ENCODE measurements around the gene ONECUT3.

DNA sequence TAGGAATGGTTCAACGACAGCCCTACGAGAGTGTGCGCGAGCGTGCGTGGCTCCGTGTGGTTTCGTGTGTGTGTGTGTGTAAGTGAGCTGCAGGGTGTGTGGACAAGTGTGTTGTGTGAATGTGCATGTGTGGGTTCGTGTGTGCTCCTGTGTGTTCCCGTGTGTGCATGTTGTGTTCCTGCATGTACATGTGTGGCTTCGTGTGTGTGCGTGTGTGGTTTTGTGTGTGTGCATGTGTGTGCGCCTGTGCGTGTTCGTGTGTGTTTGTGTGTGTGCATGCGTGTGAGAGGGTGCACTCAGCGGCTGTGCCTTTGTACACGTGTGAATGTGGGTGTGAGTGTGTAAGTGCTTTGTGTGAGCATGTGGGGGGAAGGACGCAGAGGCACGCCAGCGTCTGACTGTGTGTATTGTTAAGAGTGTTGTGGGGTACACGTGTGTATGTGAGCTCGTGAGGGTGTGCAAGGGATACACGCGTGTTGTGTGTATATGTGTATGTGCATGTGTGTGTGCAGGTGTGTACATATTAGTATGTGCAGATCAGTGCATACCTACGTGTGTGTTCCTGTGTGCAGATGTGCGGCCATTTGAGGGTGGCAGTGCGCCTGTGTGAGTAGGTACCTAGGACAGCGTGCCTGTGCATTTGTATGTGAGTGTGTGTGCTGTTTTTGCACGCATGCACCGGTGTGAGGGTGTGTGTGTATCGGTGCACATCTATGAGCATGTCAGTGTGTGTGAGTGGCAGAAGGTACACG is 24.3 kb upstream of the ONECUT3 start:
- TF ChIP-seq, protein P1, sequence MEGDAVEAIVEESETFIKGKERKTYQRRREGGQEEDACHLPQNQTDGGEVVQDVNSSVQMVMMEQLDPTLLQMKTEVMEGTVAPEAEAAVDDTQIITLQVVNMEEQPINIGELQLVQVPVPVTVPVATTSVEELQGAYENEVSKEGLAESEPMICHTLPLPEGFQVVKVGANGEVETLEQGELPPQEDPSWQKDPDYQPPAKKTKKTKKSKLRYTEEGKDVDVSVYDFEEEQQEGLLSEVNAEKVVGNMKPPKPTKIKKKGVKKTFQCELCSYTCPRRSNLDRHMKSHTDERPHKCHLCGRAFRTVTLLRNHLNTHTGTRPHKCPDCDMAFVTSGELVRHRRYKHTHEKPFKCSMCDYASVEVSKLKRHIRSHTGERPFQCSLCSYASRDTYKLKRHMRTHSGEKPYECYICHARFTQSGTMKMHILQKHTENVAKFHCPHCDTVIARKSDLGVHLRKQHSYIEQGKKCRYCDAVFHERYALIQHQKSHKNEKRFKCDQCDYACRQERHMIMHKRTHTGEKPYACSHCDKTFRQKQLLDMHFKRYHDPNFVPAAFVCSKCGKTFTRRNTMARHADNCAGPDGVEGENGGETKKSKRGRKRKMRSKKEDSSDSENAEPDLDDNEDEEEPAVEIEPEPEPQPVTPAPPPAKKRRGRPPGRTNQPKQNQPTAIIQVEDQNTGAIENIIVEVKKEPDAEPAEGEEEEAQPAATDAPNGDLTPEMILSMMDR (IDR thresholded peaks at IDR 0.05) = no peak
- TF ChIP-seq POLR2A (IDR thresholded peaks at IDR 0.05) (no peak), POLR2AphosphoS5 (IDR thresholded peaks at IDR 0.05) (no peak)

Measured in breast epithelium (tissue), 3 donors.